GM12878 (cell line): Measurements from ENCODE around the gene PLA2G4C.

Source experiments
- CHD4 ChIP-seq: fragments of 200-600 bp; sonication (generic); IDR thresholded peaks from 2 replicates; pipeline ENCODE4 v1.6.1; 2016; ENCODE audit warnings: mild to moderate bottlenecking
- GABPA ChIP-seq: IDR thresholded peaks from 2 replicates; pipeline ENCODE4 v1.6.1; 2014; ENCODE audit warnings: antibody characterized with exemption, low read depth, mild to moderate bottlenecking, inconsistent platforms
- HCFC1 ChIP-seq: fragments of 150-350 bp; IDR thresholded peaks from 2 replicates; pipeline ENCODE4 v1.6.1; 2014; ENCODE audit warnings: low read length
- MEF2A ChIP-seq: IDR thresholded peaks from 2 replicates; pipeline ENCODE4 v1.6.1; 2011; ENCODE audit warnings: low read depth, mild to moderate bottlenecking, low read length, moderate library complexity; ENCODE audit not compliant: insufficient read depth
- POLR2AphosphoS5 ChIP-seq: IDR thresholded peaks from 2 replicates; pipeline ENCODE4 v1.6.1; 2011; ENCODE audit warnings: mild to moderate bottlenecking, low read length, inconsistent platforms
- RCOR1 ChIP-seq: conservative IDR thresholded peaks from 2 replicates; pipeline ENCODE4 v1.6.1; 2012; ENCODE audit warnings: low read depth, low read length, improper control_type of control experiment
- SIN3A ChIP-seq: IDR thresholded peaks from 2 replicates; pipeline ENCODE4 v1.6.1; 2012; ENCODE audit warnings: low read depth, low read length, improper control_type of control experiment
- STAT1 ChIP-seq: fragments of 450-650 bp; conservative IDR thresholded peaks from 2 replicates; pipeline ENCODE4 v1.6.1; 2014; ENCODE audit warnings: antibody characterized with exemption, mild to moderate bottlenecking
- USF2 ChIP-seq: IDR thresholded peaks from 2 replicates; pipeline ENCODE4 v1.6.1; 2011; ENCODE audit warnings: low read depth, low read length, improper control_type of control experiment, borderline replicate concordance
- ZNF274 ChIP-seq: IDR thresholded peaks from one replicate; pipeline ENCODE4 v1.8.0; 2011; ENCODE audit not compliant: insufficient read length, insufficient read depth
- TF ChIP-seq, protein P1 (sequence below): IDR thresholded peaks from 2 replicates; pipeline ENCODE4 v1.6.1; 2012; ENCODE audit warnings: low read depth, low read length, improper control_type of control experiment
- TF ChIP-seq, protein P2 (sequence below), 3 experiments: IDR thresholded peaks in 2 of 3; conservative IDR thresholded peaks in 1 of 3; 2 replicates each; pipeline ENCODE4 v1.5.1; 2011; ENCODE audit warnings: low read depth in 3 of 3, low read length in 3 of 3, mild to moderate bottlenecking in 3 of 3, control low read depth in 2 of 3, moderate library complexity in 2 of 3, inconsistent platforms in 1 of 3, mixed read lengths in 1 of 3; ENCODE audit not compliant: control insufficient read depth in 2 of 3, insufficient read depth in 1 of 3; ENCODE audit errors: extremely low read depth in 1 of 3
- TF ChIP-seq, protein P3 (sequence below): IDR thresholded peaks from 2 replicates; pipeline ENCODE4 v1.6.1; 2012; ENCODE audit warnings: low read depth, low read length, improper control_type of control experiment
- TF ChIP-seq, protein P4 (sequence below): IDR thresholded peaks from 2 replicates; pipeline ENCODE4 v1.6.1; 2011; ENCODE audit warnings: borderline replicate concordance, low read depth, mild to moderate bottlenecking, moderate library complexity, mixed read lengths, low read length; ENCODE audit not compliant: insufficient read depth; ENCODE audit errors: extremely low read length

DNA sequence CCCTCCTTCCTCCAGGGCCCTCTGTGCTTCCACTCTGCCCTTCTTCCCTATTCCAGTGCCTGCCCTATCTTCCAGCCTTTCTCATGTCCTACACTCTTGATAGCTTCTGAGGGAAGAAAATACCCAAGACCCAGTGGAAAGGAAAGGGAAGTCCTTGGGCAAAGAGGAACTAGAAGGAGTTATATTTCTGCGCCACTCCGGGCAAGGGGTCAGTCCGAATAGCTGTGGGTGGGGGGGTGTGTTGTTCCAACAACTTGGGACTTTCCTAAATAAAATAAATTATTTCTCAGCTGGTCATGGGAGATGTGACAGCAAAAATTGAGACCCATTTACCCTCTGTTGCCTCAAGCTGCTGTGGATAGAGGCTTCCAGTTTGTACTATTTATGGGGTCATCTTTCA is 89.9 kb downstream of the PLA2G4C start:
- TF ChIP-seq POLR2AphosphoS5 = no peak
- no peak for TF ChIP-seq SIN3A
- TF ChIP-seq HCFC1 = no peak
- TF ChIP-seq, protein P1, sequence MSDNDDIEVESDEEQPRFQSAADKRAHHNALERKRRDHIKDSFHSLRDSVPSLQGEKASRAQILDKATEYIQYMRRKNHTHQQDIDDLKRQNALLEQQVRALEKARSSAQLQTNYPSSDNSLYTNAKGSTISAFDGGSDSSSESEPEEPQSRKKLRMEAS = no peak
- TF ChIP-seq STAT1 = no peak
- TF ChIP-seq ZNF274 = no peak
- no peak for TF ChIP-seq USF2
- TF ChIP-seq, protein P2, sequence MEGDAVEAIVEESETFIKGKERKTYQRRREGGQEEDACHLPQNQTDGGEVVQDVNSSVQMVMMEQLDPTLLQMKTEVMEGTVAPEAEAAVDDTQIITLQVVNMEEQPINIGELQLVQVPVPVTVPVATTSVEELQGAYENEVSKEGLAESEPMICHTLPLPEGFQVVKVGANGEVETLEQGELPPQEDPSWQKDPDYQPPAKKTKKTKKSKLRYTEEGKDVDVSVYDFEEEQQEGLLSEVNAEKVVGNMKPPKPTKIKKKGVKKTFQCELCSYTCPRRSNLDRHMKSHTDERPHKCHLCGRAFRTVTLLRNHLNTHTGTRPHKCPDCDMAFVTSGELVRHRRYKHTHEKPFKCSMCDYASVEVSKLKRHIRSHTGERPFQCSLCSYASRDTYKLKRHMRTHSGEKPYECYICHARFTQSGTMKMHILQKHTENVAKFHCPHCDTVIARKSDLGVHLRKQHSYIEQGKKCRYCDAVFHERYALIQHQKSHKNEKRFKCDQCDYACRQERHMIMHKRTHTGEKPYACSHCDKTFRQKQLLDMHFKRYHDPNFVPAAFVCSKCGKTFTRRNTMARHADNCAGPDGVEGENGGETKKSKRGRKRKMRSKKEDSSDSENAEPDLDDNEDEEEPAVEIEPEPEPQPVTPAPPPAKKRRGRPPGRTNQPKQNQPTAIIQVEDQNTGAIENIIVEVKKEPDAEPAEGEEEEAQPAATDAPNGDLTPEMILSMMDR (IDR thresholded peaks at IDR 0.05 in 2 of 3, conservative IDR thresholded peaks at IDR 0.05 in 1 of 3; ENCODE audit: control insufficient read depth in 2 of 3, extremely low read depth in 1 of 3, insufficient read depth in 1 of 3, low read depth in 3 of 3, low read length in 3 of 3) = no peak
- TF ChIP-seq RCOR1 = no peak
- TF ChIP-seq GABPA = no peak
- no peak for TF ChIP-seq CHD4
- TF ChIP-seq, protein P3, sequence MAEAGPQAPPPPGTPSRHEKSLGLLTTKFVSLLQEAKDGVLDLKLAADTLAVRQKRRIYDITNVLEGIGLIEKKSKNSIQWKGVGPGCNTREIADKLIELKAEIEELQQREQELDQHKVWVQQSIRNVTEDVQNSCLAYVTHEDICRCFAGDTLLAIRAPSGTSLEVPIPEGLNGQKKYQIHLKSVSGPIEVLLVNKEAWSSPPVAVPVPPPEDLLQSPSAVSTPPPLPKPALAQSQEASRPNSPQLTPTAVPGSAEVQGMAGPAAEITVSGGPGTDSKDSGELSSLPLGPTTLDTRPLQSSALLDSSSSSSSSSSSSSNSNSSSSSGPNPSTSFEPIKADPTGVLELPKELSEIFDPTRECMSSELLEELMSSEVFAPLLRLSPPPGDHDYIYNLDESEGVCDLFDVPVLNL = no peak
- TF ChIP-seq MEF2A = no peak
- TF ChIP-seq, protein P4, sequence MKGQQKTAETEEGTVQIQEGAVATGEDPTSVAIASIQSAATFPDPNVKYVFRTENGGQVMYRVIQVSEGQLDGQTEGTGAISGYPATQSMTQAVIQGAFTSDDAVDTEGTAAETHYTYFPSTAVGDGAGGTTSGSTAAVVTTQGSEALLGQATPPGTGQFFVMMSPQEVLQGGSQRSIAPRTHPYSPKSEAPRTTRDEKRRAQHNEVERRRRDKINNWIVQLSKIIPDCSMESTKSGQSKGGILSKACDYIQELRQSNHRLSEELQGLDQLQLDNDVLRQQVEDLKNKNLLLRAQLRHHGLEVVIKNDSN = no peak
